ENCODE results near the gene CEP43.

DNA sequence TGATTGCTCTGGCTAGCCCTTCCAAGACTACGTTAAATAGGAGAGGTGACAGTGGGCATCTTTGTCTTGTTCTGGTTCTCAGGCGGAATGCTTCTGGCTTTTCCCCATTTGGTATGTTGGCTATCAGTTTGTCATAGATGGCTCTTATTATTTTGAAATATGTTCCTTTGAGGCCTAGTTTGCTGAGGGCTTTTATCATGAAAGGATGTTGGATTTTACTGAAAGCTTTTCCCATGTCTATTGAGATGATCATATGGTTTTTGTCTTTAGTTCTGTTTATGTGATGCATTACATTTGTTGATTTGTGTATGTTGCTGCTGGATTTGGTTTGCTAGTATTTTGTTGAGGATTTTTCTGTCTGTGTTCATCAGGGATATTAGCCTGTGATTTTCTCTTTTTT is 32.9 kb upstream of the CEP43 start:
- TF ChIP-seq GATA2 (IDR thresholded peaks at IDR 0.05; ENCODE audit: low read depth, low read length) (no peak), GATA3 (IDR thresholded peaks at IDR 0.05; ENCODE audit: low read depth, low read length) (no peak)
